GM18519 (cell line): Measurements from ENCODE around the gene GALNT17.
"Not testable (repeated sequence)": the region's sequence is repeated elsewhere in the genome, so short reads cannot be mapped to it uniquely, and the experiment has no call there.

Experiments used
- ATAC-seq: cut with Tn5 transposase; IDR thresholded peaks from one replicate; pipeline ENCODE4 v1.9.1; 2021; ENCODE audit warnings: mild to moderate bottlenecking, moderate library complexity; ENCODE audit not compliant: unreplicated experiment, low FRiP score

The GALNT17 gene

DNA sequence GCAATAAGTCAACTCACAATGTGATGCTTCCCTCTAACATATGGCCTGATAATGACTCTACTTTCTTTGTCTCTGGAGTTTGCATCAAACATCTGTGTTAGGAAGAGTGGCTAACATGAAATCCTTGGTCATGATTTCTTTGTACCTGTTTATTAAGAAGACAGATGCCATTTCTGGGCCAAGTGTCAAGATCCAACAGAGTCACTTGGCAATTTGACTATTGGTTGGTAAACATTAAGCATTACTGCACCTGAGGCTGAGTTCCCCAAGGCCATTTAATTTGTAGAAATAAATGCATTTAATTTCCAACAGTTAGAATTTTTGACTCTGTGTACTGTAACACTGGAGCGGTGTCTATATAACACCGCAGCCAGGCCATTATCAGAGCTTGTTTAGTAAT, 403.7 kb downstream of the GALNT17 start:
- ATAC-seq: no peak

DNA sequence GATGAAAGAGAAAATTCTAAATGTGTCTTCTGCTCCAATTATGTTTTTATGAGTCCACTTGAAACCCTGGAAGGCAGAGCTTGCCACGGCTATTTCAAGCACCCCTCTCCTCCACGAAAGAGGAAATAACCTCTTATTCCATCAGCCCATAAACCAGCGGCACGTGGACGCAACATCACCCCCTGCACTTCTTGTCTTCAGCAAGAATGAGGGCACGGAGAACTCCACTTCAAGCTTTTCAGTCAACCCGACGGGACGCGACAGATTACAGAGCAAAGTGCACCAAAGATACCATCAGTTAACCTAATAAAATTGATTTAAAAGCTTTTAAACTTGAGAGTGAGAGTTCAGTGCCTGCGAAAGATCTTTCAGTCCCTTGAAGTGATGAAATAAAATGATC, 406.3 kb downstream of the GALNT17 start:
- ATAC-seq: no peak

DNA sequence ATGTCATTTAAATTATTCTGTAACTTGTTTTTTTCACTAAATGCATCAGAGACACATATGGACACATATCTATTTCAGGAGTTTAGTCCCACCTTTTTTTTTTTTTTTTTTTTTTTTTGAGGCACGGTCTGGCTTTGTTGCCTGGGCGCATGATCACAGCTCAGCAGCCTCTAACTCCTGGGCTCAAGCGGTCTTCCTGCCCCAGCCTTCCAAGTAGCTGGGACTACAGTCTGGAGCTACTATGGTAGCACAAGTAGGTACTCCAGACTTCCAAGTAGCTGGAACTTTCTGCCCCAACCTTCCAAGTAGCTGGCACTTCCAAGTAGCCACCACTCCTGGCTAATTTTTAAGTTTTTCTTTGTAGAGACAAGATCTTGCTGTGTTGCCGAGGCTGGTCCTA, 407.7 kb downstream of the GALNT17 start:
- ATAC-seq: no peak

DNA sequence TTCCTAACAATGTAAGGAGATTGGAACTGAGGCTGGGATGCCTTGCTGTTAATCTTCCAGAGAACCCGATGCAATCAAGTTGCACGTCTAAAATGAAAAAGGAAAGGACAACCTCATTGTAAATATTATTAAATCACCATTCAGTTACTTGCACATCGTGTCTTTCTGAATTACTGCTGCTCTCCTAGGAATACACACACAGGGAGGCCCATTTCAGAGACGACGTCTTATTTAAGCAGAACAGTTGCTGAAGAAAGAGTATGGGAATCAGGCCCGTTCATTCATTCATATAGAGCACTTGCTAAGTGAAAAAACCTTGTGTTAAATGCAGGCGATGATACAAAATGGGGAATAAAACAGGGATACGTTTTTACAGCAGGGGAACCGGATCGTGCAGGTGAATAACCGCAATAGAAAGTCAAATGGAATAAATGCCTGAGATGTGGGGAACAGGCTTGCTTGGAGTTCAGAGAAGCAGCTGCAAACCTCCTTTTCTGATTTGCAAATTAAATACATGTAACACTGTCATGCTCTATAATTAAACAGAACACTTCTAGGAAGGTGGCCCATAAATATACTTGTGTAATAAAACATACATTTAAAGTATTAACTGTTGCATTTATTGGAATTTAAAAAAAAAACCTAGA, 409.9 kb downstream of the GALNT17 start:
- ATAC-seq: no peak

DNA sequence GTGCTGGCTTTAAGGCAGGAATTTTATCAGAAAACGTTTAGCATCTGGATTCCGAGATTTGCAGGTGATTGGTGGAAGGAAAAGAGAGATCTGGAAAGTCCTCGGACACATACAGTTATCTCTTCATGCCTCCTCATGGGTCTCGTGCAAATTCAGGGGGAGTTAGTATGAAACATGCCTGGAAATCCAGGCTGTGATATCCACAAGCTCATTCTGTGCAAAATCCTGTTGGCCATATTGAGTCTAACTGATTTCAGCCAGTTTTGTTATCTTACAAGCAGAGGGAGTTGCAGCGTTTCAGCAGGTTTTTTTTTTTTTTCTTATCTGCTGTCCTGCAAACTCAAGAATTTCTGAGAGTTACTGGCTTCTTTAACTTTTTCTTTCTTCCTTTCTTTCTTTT, 411.5 kb downstream of the GALNT17 start:
- ATAC-seq: no peak

DNA sequence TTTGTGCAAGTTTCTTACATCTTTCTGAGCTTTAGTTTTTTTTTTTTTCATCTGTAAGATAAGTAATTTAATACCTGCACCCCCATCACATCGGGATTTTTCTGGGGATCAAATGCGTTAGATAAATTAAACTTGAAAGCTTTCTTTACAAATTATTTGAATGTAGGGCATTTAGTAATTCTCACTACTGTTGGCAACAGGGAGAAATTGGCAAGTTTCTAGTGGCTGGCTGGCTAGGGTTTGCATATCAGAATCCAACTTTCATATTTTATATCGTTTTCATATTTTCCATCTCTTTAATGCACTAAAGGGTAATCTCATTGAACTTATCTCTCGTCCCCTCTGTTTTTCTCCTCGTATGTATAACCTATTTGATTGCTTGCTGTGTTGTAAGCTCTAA, 412.9 kb downstream of the GALNT17 start:
- ATAC-seq: no peak

DNA sequence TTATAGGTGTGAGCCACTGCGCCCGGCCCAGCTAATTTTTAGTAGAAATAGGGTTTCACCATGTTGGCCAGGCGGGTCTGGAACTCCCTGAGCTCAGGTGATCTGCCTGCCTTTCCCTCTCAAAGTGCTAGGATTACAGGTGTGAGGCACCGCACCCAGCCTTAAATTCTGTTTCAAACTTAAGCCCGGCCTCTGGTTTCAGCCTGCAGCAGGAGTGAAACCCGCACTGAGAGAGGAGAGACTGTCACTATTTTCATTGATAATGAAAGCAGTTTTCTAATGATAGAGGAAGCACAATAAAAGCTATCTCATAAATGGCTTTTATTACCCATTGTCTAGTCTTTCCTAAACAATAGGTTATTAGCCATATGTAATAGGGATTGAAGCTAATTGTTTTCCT, 415.5 kb downstream of the GALNT17 start:
- ATAC-seq: no peak

DNA sequence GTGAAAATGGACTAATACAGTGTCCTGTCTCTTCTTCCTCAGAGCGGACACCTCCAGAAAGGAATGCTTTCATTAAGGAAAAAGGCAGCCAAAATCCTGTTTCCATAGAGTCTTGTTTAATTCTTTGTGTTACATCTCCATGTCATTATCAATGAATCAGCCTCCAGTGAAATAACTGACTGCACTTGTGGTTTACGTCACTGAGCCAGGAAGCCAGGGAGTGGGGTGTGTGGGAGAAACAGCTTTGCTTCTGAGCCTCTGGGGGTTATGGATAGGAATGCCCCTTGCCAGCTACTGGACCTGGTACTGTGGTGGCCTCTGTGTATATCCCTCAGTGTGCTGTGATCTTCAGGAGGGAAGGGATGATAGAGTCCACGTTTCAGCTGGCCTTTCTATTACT, 416.8 kb downstream of the GALNT17 start:
- no peak for ATAC-seq

DNA sequence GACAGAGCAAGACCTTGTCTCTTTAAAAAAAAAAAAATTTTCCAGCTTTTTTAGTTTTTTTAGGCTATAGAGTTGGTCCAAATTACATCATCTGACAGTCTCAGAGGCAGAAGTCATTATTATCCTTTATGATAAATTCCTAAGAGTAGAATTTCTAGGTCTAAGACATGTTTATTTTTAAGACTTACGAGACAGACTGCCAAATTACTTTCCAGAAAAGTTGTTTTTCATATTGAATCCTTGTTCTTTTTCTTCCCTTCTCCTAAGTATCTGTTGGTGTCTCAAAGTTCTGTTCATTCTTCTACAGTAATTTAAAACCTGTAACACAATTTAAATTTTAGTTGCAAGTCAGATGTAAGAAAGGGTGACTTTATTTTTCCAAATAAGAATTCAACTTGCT, 421.4 kb downstream of the GALNT17 start:
- ATAC-seq: no peak

DNA sequence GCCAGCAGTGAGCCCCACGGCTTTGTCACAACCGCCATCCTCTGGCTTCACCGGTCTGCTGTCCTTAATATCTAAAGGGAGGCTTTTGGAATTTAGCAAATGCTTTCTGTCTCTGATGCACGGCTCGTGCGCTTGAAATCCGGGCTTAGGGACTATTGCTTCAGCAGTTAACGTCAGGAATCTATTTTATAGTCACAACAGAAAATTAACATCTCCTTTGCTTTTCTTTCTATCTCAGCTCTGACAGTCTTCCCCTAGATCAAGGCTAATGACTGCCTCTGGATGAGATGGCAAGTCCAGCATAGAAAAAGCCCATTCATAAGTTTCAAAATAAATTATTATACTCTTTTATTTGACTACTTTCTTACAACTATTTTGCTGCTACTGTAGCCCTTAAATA, 423.8 kb downstream of the GALNT17 start:
- ATAC-seq: no peak

DNA sequence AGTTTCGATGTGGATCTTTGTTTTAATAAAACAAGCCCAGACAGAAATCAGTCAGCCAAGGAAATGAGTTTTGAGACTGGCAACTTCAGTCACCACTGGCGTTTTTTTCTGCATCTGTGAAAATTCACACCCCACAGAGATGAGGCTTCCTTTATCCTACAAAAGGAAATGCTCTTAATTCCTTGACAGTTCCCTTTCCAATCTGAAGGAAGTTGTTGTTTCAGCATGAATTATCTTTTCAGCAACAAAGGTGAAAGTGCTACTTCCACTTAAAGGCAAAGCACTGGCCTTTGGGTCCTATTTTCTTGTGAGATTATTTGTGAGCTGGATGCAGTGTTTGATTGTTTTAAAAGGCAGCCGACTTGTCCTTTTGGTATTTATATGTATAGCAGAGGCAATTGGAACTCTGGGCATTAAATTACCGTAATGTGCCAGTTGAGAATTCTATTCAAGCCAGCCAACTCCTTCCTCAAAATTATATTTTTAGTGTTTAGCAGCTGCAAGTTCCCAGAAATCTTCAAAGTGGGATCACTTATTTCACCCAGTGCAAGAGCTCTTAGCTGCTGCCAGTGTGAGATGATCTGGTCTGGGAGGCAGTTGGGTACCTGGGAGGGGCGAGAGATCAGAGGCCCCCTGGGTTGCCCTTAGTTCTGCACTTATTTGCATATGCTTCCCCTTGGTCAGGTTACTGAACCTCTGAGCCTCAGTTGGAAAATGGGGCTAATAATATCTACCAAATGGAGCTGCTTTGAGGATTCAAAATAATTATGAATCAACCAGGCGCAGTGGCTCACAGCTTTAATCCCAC, 427.1 kb downstream of the GALNT17 start:
- no peak for ATAC-seq

DNA sequence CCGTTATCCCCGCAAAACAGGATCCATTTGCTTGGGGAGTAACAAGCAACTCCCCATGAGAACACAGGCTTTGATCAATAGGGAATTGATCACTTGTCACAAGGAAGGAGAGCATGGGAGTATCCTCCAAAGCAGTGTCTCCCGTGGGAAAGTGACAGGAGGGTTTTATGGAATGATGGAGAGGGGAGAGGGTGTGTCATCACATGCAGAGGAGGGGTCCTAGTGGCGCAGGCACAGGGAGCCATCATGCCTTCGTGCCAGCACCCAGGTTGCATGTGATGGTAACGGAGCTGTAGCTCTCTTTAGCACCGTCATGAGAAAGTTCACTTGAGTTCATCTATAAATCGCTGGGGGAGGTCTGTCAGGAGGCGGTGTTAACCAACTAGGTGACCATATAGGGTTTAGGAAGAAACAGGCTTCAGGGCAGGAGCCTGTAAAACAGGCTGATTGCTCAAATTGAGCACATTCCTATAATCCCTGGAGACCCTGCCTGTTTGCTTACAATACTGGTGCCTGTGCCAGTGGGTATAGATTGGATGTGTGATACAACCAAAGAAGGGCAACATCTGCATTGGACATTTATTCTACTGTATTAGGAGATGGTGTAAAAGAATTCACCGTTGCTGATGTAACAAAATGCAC, 428.5 kb downstream of the GALNT17 start:
- ATAC-seq: no peak

DNA sequence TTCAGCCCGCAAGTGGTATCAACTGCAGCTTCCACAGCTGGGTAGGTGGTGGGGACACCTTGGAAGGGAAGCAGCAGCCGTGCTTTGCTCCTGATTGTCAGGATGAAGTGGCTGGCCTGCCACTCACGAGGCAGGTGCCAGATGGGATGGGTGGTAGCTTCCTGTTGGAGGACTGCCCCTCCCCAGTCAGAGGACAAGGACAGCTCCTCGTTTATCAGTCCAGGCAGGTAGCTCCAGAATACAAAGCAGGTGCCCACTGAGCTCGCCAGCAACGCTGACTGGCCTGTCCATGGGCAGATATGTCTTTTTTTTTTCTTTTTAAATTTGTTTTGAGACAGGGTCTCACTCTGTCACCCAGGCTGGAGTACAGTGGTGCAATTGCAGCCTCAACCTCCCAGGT, 431.3 kb downstream of the GALNT17 start:
- no peak for ATAC-seq

DNA sequence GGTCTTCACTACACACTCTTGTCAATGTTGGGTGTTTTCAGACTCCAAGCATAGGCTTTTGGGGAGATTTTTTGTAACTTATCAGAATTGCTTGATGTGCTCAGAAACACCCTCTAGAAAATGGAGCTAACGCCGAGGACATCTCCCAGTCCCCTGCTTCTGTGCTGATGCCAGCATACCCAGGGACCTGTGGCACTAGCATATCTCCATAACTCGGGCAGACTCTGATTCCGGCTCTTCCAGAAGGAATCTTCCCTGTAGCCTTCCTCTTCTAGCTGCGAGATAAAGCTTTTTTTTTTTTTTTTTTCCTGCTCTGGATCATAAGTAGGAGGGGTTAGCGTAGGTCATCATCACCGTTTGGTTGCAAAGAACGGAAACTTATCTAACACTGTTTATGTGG, 434.4 kb downstream of the GALNT17 start:
- ATAC-seq: no peak

DNA sequence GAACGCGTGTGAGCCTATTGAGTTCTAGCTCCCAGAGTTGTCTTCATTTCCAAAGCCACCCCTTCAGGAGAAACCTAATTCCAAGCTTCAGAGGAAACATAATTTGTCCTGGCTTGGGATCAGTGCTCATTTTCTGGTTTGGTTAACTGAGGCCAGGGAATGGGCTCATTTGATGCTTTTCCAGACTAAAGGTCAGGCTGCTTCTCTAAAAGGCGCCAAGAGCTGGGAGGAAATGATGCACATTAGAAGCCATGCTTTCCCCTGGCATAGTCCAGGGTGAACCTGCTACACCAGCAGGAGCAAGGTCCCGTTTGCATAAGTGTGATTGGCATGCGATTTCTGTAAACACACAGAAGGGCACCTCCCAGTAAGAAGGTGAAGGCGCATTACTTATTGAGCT, 435.0 kb downstream of the GALNT17 start:
- ATAC-seq: no peak

DNA sequence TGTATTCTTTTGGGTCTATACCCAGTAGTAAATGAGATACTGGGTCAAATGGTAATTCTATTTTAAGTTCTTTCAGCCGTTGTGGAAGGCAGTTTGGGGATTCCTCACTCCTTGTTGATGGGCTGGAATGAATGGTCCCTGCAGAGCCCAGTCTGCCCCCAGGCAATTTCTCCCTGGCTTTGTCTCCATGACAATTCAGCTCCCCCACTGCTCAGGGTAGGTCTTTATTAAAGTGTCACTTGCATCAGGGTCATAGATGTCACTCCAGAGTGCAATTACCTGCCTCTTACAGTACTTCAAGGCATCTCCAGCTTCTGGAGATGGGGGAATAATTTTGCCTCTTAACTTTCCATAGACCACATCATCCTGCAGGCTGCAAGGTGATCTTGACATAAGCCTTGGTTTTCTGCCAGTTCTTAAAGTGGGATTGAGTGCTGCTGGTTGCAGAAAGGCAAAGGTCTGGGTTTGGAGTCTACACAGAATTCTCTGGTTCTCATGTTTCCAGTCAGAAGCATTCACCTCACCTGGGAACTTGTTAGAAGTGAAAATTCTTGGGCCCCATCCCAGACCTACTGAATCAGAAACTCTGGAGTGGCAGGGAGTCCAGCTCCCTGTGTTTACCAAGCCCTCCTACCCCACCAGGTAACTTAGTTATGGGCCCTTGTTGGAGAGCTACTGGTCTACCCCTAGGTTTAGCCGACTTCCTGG, 442.4 kb downstream of the GALNT17 start:
- ATAC-seq: no peak

DNA sequence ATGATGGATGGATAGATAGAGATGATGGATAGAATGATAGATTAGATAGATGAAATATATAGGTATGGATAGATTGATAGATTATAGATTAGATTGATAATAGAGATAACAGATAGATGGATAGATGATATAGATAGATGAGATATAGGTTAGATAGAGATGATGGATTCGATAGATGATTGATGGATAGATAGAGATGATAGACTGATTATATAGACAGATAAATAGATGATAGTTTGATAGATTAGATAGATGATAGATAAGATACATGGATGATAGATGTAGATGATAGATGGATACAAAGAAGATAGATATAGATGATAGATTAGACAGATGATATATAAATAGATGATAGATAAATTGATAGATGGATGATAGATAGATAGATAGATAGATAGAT, 448.1 kb downstream of the GALNT17 start:
- no peak for ATAC-seq

DNA sequence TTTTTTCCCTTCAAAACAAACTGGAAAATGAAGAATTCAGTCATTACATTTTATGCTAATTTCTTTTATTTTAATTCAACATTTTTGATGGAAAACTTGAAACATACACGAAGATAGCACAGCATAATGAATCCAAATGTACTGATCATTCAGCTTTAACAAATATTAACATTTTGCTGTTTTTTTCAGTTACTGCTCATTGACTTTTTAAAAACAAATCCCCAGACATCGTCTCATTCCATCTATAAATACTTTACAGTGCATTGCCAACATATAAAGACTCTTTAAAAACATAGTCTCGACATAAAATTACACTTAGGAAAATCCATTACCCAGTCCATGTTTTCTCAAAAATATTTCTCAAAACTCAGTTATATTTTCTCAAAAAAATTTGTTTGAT, 452.3 kb downstream of the GALNT17 start:
- ATAC-seq: no peak

DNA sequence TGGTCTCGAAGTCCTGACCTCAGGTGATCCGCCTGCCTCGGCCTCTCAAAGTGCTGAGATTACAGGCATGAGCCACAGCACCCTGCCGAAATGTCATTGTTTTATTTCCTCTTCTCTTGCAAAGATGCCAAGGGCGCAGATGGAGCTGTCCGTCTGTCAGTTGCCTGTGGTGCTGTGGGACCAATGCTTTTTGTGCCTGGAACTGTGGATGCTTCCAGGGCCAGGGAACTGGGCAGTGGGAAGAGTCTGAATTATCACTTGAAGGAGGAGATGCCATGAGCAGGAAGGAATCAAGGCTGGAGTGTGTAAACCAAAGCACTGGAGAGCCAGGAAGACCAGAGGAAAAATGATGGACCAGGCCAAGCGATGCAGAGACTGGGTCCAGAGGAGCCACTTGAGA, 459.9 kb downstream of the GALNT17 start:
- no peak for ATAC-seq

DNA sequence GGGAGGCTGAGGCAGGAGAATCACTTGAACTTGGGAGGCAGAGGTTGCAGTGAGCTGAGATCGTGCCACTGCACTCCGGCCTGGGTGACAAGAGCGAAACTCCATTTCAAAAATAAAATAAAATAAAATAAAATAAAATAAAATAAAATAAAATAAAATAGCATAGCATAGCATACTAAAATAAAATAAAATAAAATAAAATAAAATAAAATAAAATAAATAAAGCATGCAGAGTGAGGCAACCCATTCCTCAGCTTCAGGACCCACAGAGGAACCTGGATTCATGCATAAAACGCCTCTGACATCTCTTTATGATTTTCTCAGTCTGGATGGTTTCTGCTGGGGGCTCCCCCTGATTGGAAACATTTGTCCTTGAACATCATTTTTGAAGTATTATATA, 460.4 kb downstream of the GALNT17 start:
- not testable (repeated sequence) for ATAC-seq

DNA sequence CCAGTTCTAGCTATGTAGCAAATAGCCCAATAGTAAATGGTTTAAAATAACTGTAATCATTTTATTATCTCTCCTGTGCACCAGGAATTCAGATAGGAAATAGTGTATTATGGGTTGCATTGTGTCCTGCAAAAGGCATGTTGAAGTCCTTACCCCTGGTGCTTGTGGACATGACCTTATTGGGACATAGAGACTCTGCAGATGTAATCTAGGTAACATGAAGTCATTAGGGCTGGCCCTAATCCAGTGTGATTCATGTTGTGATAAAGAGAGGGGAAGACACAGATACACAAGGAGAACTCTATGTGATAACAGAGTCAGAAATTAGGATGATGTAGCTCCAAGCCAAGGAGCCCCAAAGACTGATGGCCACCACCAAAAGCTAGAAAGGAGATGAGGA, 462.8 kb downstream of the GALNT17 start:
- no peak for ATAC-seq
